Osteocyte (in vitro differentiated cells): ENCODE measurements around the gene DYNC1H1. TPM values are rescaled to one million over a fixed set of nuclear protein-coding genes. Genes with fewer than 3 reads are reported as not detected.

Experiments
- DNase-seq: peaks from one replicate; pipeline ENCODE4 v3.0.0; 2021; ENCODE audit warnings: mixed read lengths; ENCODE audit not compliant: unreplicated experiment; ENCODE audit errors: extremely low spot score
- H3K27ac Mint-ChIP-seq: one replicate; pipeline ENCODE4 v1.8.0; 2021; ENCODE audit warnings: mild to moderate bottlenecking, mixed read lengths; ENCODE audit not compliant: unreplicated experiment
- H3K27me3 Mint-ChIP-seq: one replicate; pipeline ENCODE4 v1.8.0; 2021; ENCODE audit warnings: mixed read lengths; ENCODE audit not compliant: unreplicated experiment
- H3K36me3 Mint-ChIP-seq: one replicate; pipeline ENCODE4 v1.8.0; 2021; ENCODE audit warnings: mixed read lengths; ENCODE audit not compliant: unreplicated experiment
- H3K4me1 Mint-ChIP-seq: one replicate; pipeline ENCODE4 v1.8.0; 2021; ENCODE audit warnings: mixed read lengths; ENCODE audit not compliant: unreplicated experiment
- H3K4me3 Mint-ChIP-seq: one replicate; pipeline ENCODE4 v1.8.0; 2021; ENCODE audit warnings: mild to moderate bottlenecking, moderate library complexity, mixed read lengths; ENCODE audit not compliant: unreplicated experiment
- H3K9me3 Mint-ChIP-seq: one replicate; pipeline ENCODE4 v1.8.0; 2021; ENCODE audit warnings: mixed read lengths; ENCODE audit not compliant: unreplicated experiment
- total RNA-seq: library from RNA; stranded (reverse); gene quantifications from 2 replicates; pipeline ENCODE4 v1.2.1, GENCODE V29; 2021
- TF ChIP-seq, protein P1 (sequence below): fragments of 200-600 bp; sonication (generic); IDR thresholded peaks from 2 replicates; pipeline ENCODE4 v1.5.0; 2021; ENCODE audit warnings: antibody characterized with exemption, mild to moderate bottlenecking, moderate library complexity

Gene DYNC1H1
- total RNA-seq, 1 donor from 2014 or later, result 821 TPM

DNA sequence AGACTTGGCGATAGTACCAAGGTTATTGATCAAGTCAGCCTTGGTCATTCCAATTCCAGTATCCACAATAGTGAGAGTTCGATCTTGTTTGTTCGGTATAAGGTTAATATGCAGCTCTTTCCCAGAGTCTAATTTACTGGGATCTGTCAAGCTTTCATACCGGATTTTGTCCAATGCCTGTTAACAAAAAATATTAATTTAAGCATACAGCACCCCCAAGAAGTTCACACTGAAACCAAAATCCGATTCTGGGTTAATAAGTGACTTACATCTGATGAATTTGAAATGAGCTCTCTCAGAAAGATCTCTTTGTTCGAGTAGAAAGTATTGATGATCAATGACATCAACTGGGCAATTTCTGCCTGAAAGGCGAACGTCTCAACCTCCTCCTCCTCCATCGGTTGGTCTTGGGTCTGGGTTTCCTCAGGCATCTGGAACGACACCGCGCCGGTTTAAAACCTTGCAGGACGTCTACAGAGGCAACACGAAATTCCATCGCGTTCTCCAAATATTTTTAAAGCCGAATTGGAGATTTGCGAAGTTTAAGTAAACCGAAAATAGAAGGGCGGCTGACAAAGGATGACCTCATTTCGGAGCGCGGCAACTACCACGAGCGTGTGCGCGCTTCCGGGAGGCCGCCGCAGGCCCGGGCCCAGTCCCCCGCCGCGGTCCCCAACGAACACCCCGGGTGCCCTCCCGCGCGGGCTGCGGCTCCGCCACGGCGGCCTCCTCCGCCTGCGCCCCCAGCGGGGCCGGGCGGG, 121.8 kb downstream of the DYNC1H1 start:
- Mint-ChIP-seq H3K4me3 (peak overlapping the region; percentile 93), H3K27ac (peak overlapping the region; percentile 94), H3K36me3 (peaks cover 47% of the 10 kb centered on the region), H3K27me3 (no peaks in the 10 kb centered on the region), H3K9me3 (no peaks in the 10 kb centered on the region), H3K4me1 (peaks cover 48% of the 10 kb centered on the region)
- TF ChIP-seq, protein P1, sequence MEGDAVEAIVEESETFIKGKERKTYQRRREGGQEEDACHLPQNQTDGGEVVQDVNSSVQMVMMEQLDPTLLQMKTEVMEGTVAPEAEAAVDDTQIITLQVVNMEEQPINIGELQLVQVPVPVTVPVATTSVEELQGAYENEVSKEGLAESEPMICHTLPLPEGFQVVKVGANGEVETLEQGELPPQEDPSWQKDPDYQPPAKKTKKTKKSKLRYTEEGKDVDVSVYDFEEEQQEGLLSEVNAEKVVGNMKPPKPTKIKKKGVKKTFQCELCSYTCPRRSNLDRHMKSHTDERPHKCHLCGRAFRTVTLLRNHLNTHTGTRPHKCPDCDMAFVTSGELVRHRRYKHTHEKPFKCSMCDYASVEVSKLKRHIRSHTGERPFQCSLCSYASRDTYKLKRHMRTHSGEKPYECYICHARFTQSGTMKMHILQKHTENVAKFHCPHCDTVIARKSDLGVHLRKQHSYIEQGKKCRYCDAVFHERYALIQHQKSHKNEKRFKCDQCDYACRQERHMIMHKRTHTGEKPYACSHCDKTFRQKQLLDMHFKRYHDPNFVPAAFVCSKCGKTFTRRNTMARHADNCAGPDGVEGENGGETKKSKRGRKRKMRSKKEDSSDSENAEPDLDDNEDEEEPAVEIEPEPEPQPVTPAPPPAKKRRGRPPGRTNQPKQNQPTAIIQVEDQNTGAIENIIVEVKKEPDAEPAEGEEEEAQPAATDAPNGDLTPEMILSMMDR, result no peak
- no peak for DNase-seq

DNA sequence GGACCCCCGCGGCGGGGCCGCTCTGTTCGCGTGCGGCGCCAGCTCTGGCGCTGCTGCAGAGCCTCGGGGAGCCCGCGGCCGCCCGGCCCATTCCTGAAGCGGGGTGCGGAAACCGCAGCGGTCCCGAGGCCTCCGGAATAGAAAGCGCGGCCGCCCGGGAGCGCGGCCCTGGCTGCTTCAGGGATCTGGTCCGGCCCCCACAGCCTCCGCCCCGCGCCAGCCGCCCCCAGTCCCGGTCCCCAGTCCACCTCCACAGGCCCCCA, 122.3 kb downstream of the DYNC1H1 start:
- H3K4me1 Mint-ChIP-seq, result peaks cover 48% of the 10 kb centered on the region
- peak overlapping the region; percentile 78 for H3K4me3 Mint-ChIP-seq
- peaks cover 42% of the 10 kb centered on the region for H3K36me3 Mint-ChIP-seq
- no peaks in the 10 kb centered on the region for H3K27me3 Mint-ChIP-seq
- TF ChIP-seq, protein P1, result no peak
- no peaks in the 10 kb centered on the region for H3K9me3 Mint-ChIP-seq
- DNase-seq, result no peak
- peak overlapping the region; percentile 87 for H3K27ac Mint-ChIP-seq

DNA sequence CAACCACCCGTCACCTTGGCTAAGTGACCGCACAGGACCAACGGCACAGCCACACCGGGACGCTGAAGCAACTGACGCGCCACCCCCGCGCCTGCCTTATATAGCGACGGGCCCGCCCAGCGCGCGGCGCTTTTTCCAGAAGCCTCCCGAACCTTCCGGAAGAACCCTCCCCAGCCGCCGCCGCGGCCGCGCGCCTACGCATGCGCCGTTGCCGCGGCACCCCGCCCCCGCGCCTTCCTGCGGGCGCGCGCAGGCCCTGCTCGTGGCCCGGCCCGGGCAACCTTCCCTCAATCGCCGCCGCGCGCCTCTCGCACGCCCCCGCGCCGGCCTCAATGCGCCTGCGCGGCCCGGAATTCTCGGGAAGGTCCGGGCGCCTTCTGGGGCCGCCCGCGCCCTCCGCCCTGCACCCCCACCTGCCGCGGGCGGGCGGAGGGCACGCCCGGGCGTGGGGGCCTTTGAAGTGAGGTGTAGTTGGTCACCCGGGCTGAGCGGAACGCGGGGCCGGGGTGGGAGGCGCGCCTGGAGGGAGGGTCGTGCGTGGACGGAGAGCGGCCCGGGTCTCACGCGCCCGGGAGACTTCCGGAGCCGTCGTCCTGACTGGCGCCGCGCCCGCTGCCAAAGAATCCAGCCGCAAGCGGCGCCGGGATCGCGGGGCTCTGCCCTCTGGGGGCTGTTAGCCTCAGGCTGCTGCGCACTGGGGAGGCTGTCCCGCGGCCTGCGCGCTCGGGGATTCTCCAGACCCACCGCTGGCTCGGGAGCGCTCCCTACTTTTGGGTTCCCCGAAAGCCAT, 122.8 kb downstream of the DYNC1H1 start, which contains the start of gene HSP90AA1:
HSP90AA1 (minus strand) TSS at position 73 of the 790 bp plus-strand sequence. CDS start 666 bp downstream, outside the sequence.
- DNase-seq, result peak; percentile 98
- Mint-ChIP-seq H3K4me1 (peaks cover 44% of the 10 kb centered on the region), H3K9me3 (no peaks in the 10 kb centered on the region), H3K4me3 (peak within 1 kb of the TSS; percentile 93), H3K27me3 (no peaks in the 10 kb centered on the region), H3K36me3 (peaks cover 37% of the 10 kb centered on the region), H3K27ac (peak within 1 kb of the TSS; percentile 94)
- TF ChIP-seq, protein P1, result no peak

DNA sequence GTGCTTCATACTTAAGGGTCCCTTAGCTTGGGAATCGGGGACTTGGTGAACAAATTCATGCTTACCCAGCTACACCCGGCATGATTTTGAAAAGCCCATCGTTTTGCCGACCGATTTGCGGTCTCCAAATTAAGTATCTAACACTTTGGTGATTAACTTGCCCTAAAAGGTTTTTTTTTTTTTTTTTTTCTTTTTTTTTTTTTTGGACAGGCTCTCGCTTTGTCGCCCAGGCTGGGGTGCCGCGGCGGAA, 123.3 kb downstream of the DYNC1H1 start:
- no peaks in the 10 kb centered on the region for H3K9me3 Mint-ChIP-seq
- no peaks in the 10 kb centered on the region for H3K27me3 Mint-ChIP-seq
- DNase-seq, result no peak
- H3K4me3 Mint-ChIP-seq, result peak overlapping the region; percentile 67
- peaks cover 44% of the 10 kb centered on the region for H3K4me1 Mint-ChIP-seq
- peak overlapping the region; percentile 60 for H3K27ac Mint-ChIP-seq
- peaks cover 34% of the 10 kb centered on the region for H3K36me3 Mint-ChIP-seq
- TF ChIP-seq, protein P1, result no peak

DNA sequence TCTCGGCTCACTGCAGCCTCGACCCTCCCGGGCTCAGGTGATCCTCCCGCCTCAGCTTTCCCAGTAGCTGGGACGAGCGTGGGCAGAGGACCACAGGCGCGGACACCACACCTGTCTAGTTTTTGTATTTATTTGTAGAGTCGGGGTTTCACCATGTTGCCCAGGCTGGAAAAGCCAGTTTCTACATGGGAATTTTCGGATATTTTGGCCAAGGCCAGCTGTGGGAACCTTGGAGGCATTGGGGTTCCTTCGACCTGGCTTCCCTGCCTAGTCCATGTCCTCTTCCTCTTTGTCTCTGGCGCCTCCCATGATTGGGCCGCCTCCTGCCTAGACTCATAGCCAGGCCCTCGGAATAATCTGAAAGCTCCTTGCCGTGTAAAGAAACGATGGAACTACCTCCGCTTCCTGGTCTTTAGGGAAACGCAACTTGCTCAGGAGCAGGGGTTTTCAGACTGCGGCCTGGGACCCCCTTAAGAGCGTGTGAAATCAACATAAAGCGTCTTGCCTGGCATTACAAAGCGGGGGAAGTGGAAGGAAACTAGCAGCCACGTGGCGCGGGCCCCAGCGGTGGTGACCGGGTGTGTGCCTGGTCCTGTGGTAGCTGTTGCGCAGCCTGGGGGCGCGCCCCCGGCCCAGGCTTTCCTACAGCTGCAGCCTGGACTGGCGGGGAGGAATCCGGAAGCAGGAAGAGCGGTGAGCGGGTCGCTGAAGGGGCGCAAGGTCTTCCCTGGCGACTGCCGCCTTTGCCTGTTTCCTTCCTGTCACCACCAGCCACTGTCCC, 123.8 kb downstream of the DYNC1H1 start:
- Mint-ChIP-seq H3K27me3 (no peaks in the 10 kb centered on the region), H3K27ac (peak overlapping the region; percentile 60), H3K9me3 (no peaks in the 10 kb centered on the region), H3K36me3 (peaks cover 29% of the 10 kb centered on the region), H3K4me3 (peak overlapping the region; percentile 67), H3K4me1 (peaks cover 41% of the 10 kb centered on the region)
- no peak for DNase-seq
- TF ChIP-seq, protein P1, result no peak
